ENCODE data around the gene MRPL37. TPM values are rescaled to one million over a fixed set of nuclear protein-coding genes. Genes with fewer than 3 reads are reported as not detected.

The MRPL37 gene
- total RNA-seq, 2 experiments from 2014 or later = 24.0 to 24.4 TPM

DNA sequence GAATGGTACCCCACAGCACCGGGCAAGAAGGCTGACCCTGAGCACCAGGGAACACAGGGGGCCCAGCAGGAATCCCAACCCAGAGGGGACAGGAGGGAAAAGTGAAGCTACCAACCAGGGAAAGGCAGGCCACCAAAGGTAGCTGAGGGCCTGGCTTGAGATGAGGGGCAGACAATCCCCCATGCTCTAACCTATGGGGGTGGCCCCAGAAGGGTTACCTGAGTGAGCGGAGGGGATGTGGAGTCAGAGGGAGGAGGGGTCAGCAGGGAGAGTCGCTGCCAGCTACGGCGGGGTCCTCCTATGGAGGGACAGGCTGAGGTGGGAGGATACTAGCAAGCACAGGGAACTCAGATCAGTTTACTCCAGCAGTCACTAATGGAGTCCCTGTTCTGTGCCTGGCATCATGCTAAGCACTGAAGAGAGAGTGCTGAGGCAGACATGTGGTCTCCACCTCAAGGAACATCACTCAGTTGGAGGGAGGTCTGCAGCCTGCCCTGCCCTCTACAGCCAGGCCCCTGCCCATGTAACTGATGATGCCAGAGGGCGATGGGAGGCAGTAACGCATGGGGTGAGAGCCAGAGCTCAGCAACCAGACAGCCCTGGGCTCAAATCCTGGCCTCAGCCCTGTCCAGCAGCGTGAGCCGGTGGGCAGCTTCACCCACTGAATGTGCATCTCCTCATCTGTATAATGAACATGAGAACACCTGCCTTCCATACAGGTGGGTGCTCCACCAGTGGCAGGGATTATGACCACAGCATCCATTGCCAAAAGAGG lies 21.5 kb upstream of the MRPL37 start:
- DNase-seq (no peak), ATAC-seq (ENCODE audit: poor library complexity) (no peak)
- peaks cover 8% of the 10 kb centered on the region for H3K36me3 ChIP-seq (ENCODE audit: insufficient read depth, low read length)
- H3K4me3 ChIP-seq (ENCODE audit: low read length) = no peak overlapping the region
- intact Hi-C loops (cut with DNase I, micrococcal nuclease) = no loop called here
- POLR2A ChIA-PET = no interaction called here
- Mint-ChIP-seq H3K9me3 (no peaks in the 10 kb centered on the region), H3K27me3 (no peaks in the 10 kb centered on the region), H3K36me3 (ENCODE audit: low read depth) (peaks cover 14% of the 10 kb centered on the region), H3K4me3 (no peak overlapping the region), H3K27ac (no peak overlapping the region), H3K4me1 (ENCODE audit: low read depth) (no peaks in the 10 kb centered on the region)
- H3K4me1 ChIP-seq (ENCODE audit: insufficient read depth, low read length) = no peaks in the 10 kb centered on the region
- no peak overlapping the region for H3K27ac ChIP-seq (ENCODE audit: low read depth in 1 of 2, low read length in 2 of 2)
- H3K27me3 ChIP-seq (ENCODE audit: control insufficient read depth in 1 of 2, insufficient read depth in 2 of 2, low read length in 2 of 2) = no peaks in the 10 kb centered on the region
- CTCF ChIA-PET = no interaction called here
- TF ChIP-seq, protein P1, sequence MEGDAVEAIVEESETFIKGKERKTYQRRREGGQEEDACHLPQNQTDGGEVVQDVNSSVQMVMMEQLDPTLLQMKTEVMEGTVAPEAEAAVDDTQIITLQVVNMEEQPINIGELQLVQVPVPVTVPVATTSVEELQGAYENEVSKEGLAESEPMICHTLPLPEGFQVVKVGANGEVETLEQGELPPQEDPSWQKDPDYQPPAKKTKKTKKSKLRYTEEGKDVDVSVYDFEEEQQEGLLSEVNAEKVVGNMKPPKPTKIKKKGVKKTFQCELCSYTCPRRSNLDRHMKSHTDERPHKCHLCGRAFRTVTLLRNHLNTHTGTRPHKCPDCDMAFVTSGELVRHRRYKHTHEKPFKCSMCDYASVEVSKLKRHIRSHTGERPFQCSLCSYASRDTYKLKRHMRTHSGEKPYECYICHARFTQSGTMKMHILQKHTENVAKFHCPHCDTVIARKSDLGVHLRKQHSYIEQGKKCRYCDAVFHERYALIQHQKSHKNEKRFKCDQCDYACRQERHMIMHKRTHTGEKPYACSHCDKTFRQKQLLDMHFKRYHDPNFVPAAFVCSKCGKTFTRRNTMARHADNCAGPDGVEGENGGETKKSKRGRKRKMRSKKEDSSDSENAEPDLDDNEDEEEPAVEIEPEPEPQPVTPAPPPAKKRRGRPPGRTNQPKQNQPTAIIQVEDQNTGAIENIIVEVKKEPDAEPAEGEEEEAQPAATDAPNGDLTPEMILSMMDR (IDR thresholded peaks at IDR 0.05) = no peak
- no peaks in the 10 kb centered on the region for H3K9me3 ChIP-seq (ENCODE audit: control insufficient read depth in 1 of 2, insufficient read depth in 1 of 2, low read length in 2 of 2)

- no peak overlapping the region for H3K27ac Mint-ChIP-seq
Measured at GRCh38 chr1:54180701-54181360, 19.1 kb upstream of the MRPL37 start.

DNA sequence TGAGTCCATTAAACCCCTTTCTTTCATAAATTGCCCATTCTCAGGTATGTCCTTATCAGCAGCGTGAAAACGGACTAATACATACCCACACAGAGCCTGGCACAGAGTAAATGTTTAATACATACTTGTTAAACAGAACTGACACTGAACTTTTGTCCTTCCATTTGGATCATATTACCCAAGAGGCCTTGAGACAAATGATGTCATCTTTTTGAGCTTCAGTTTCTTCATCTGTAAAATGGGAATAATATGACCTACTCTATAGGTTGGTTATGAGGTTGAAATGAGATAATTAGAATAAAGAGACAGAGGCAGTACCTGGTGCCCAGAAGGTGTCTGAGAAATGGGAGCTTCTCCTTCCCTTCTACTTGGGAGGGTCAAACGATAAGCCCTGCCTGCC lies 13.9 kb upstream of the MRPL37 start:
- ChIA-PET CTCF (no interaction called here), POLR2A (no interaction called here)
- TF ChIP-seq, protein P1 (IDR thresholded peaks at IDR 0.05) = no peak
- peaks cover 56% of the 10 kb centered on the region for H3K36me3 Mint-ChIP-seq (ENCODE audit: low read depth)
- no peaks in the 10 kb centered on the region for H3K27me3 Mint-ChIP-seq
- H3K4me3 ChIP-seq (ENCODE audit: low read length) = no peak overlapping the region
- peaks cover 11% of the 10 kb centered on the region for H3K36me3 ChIP-seq (ENCODE audit: insufficient read depth, low read length)
- ATAC-seq (ENCODE audit: poor library complexity) (no peak), DNase-seq (no peak)
- H3K4me1 ChIP-seq (ENCODE audit: insufficient read depth, low read length) = no peaks in the 10 kb centered on the region
- intact Hi-C loops (cut with DNase I, micrococcal nuclease) = no loop called here
- H3K4me1 Mint-ChIP-seq (ENCODE audit: low read depth) = no peaks in the 10 kb centered on the region
- H3K9me3 ChIP-seq (ENCODE audit: control insufficient read depth in 1 of 2, insufficient read depth in 1 of 2, low read length in 2 of 2) = no peaks in the 10 kb centered on the region
- H3K27ac Mint-ChIP-seq = no peak overlapping the region
- no peak overlapping the region for H3K4me3 Mint-ChIP-seq
- H3K27ac ChIP-seq (ENCODE audit: low read depth in 1 of 2, low read length in 2 of 2) = no peak overlapping the region
- H3K27me3 ChIP-seq (ENCODE audit: control insufficient read depth in 1 of 2, insufficient read depth in 2 of 2, low read length in 2 of 2) = no peaks in the 10 kb centered on the region
- H3K9me3 Mint-ChIP-seq = no peaks in the 10 kb centered on the region

More at GRCh38 chr1:54180701-54181360, 19.1 kb upstream of the MRPL37 start:
- Histone ChIP-seq H3K4me3 (ENCODE audit: low read length) (no peak overlapping the region), H3K9me3 (ENCODE audit: control insufficient read depth in 1 of 2, insufficient read depth in 1 of 2, low read length in 2 of 2) (no peaks in the 10 kb centered on the region), H3K27ac (ENCODE audit: low read depth in 1 of 2, low read length in 2 of 2) (no peak overlapping the region), H3K36me3 (ENCODE audit: insufficient read depth, low read length) (peaks cover 8% of the 10 kb centered on the region), H3K27me3 (ENCODE audit: control insufficient read depth in 1 of 2, insufficient read depth in 2 of 2, low read length in 2 of 2) (no peaks in the 10 kb centered on the region), H3K4me1 (ENCODE audit: insufficient read depth, low read length) (no peaks in the 10 kb centered on the region)
- ATAC-seq (ENCODE audit: poor library complexity) = no peak
- no peak overlapping the region for H3K4me3 Mint-ChIP-seq
- no peaks in the 10 kb centered on the region for H3K4me1 Mint-ChIP-seq (ENCODE audit: low read depth)
- TF ChIP-seq, protein P1 (IDR thresholded peaks at IDR 0.05) = no peak
- ChIA-PET POLR2A (interaction anchor here (1.9 kb wide), 1 partner anchor 226 kb away, joined by 4 read pairs; no protein-coding TSS in a partner anchor), CTCF (interaction anchor here (0.6 to 2.7 kb wide), 2 partner anchors 306 to 308 kb away, joined by 3 to 9 read pairs; no protein-coding TSS in a partner anchor)
- H3K27me3 Mint-ChIP-seq = no peaks in the 10 kb centered on the region
- no peak for DNase-seq
- intact Hi-C loops (cut with DNase I, micrococcal nuclease) = loop anchor here in 1 of 2 experiments (1.0 kb wide), 1 partner anchor 308 kb away; no protein-coding TSS in a partner anchor
- peaks cover 25% of the 10 kb centered on the region for H3K36me3 Mint-ChIP-seq (ENCODE audit: low read depth)
- H3K9me3 Mint-ChIP-seq = no peaks in the 10 kb centered on the region

All from CD4-positive, alpha-beta T cell (primary cell).